Motor neuron (in vitro differentiated cells): ENCODE results near the gene EIF5A. TPM values are rescaled to one million over a fixed set of nuclear protein-coding genes. Genes with fewer than 3 reads are reported as not detected.

Source experiments
- ATAC-seq, 8 experiments: fragments of 200-7000 bp; cut with Tn5 transposase; replicated peaks in 6 of 8; 2 replicates each; pipeline ENCODE4 v1.8.0; 2021; ENCODE audit warnings: mild to moderate bottlenecking in 8 of 8, moderate library complexity in 8 of 8
- H3K27ac ChIP-seq, 2 donors: fragments of 250-450 bp; sonication (Bioruptor Pico); 2 replicates each; pipeline ENCODE4 v1.9.0; 2021; ENCODE audit warnings: antibody characterized with exemption in 2 of 2, mild to moderate bottlenecking in 2 of 2, moderate library complexity in 1 of 2
- H3K4me1 ChIP-seq, 2 donors: fragments of 250-450 bp; sonication (Bioruptor Pico); replicated peaks in 1 of 2; 2 replicates each; pipeline ENCODE4 v1.6.1; 2021; ENCODE audit warnings: antibody characterized with exemption in 2 of 2, mild to moderate bottlenecking in 2 of 2, moderate library complexity in 1 of 2
- H3K4me3 ChIP-seq, 5 donors: fragments of 250-450 bp; sonication (Bioruptor Pico); 2 replicates each; pipeline ENCODE4 v1.9.0; 2021; ENCODE audit warnings: antibody characterized with exemption in 5 of 5, mild to moderate bottlenecking in 5 of 5, moderate library complexity in 4 of 5
- WGBS, 10 experiments: fragments of 450-650 bp; shearing (Covaris generic); methylation state at CpG; one replicate each; pipeline ENCODE4 v1.0.0; 2022; 5-methylcytosine and 5-hydroxymethylcytosine counted together
- in situ Hi-C, 9 experiments: fragments of 400-800 bp; cut with MboI; loops; one replicate each; pipeline ENCODE4 v1.15.0; 2021; ENCODE audit warnings: low sequenced_read_pairs in 9 of 9, low pct_unique_long_range_greater_than_20kb in 2 of 9; ENCODE audit not compliant: unreplicated experiment in 9 of 9
- total RNA-seq, 8 experiments: library from RNA; unstranded; fragments of 300-600 nt; gene quantifications; 2 replicates each; pipeline versions ENCODE4 v1.2.3 to v1.2.4, GENCODE V29; 2022

The EIF5A gene
- total RNA-seq, 8 experiments from 2014 or later = 104 to 785 (median 231) TPM

- no peak for ATAC-seq
- Histone ChIP-seq H3K4me3 (no peak overlapping the region), H3K27ac (no peak overlapping the region), H3K4me1 (no peaks in the 10 kb centered on the region)
- in situ Hi-C loops = no loop called here
- 92 to 100% (median 100%) methylated on average over 1 to 4 of the region's 22 CpGs; no CpG with 5 or more reads in 5 of the 10 experiments for WGBS, 10 experiments
Observed at GRCh38 chr17:7322520-7323194, 15.2 kb downstream of the EIF5A start.

- in situ Hi-C loops = no loop called here
- H3K4me3 ChIP-seq = peak overlapping the region in 1 of 5 donors; percentile 1
- ATAC-seq = peak; percentile 18 to 54 (median 44)
- 47 to 84% methylated on average over 9 to 13 of the region's 39 CpGs; no CpG with 5 or more reads in 8 of the 10 experiments for WGBS, 10 experiments
- no peak overlapping the region for H3K27ac ChIP-seq
- H3K4me1 ChIP-seq = peaks cover 6 to 7% of the 10 kb centered on the region in 2 donors
Observed at GRCh38 chr17:7323731-7324437, 16.5 kb downstream of the EIF5A start.

- 60 to 100% (median 100%) methylated on average over 1 to 2 of the region's 3 CpGs; no CpG with 5 or more reads in 5 of the 10 experiments for WGBS, 10 experiments
Observed at GRCh38 chr17:7324438-7324779, 17.0 kb downstream of the EIF5A start.

GRCh38 chr17:7325031-7325528, 17.7 kb downstream of the EIF5A start:
- in situ Hi-C loops = no loop called here
- WGBS, 10 experiments = 90 to 100% methylated on average over 2 of the region's 19 CpGs; no CpG with 5 or more reads in 8 of the 10 experiments
- ATAC-seq = no peak
- H3K27ac ChIP-seq = no peak overlapping the region
- H3K4me1 ChIP-seq = peaks cover 6 to 7% of the 10 kb centered on the region in 2 donors
- no peak overlapping the region for H3K4me3 ChIP-seq

More at GRCh38 chr17:7324438-7324779, 17.0 kb downstream of the EIF5A start:
- no peak overlapping the region for H3K27ac ChIP-seq
- peaks cover 6 to 7% of the 10 kb centered on the region in 2 donors for H3K4me1 ChIP-seq
- ATAC-seq = no peak
- in situ Hi-C loops = no loop called here
- peak overlapping the region in 1 of 5 donors; percentile 1 for H3K4me3 ChIP-seq

- WGBS, 10 experiments = 94 to 100% (median 100%) methylated on average over 2 to 4 of the region's 11 CpGs; no CpG with 5 or more reads in 5 of the 10 experiments
- ATAC-seq = no peak
- H3K27ac ChIP-seq = no peak overlapping the region
- peaks cover 13% of the 10 kb centered on the region in 2 donors for H3K4me1 ChIP-seq
- in situ Hi-C loops = no loop called here
- H3K4me3 ChIP-seq = no peak overlapping the region
Observed at GRCh38 chr17:7326186-7326585, 18.8 kb downstream of the EIF5A start.

- ATAC-seq = no peak
- in situ Hi-C loops = no loop called here
- Histone ChIP-seq H3K4me3 (no peak overlapping the region), H3K4me1 (peaks cover 13% of the 10 kb centered on the region in 2 donors), H3K27ac (no peak overlapping the region)
- WGBS, 10 experiments = 80% methylated on average over 2 of the region's 7 CpGs; no CpG with 5 or more reads in 9 of the 10 experiments
Observed at GRCh38 chr17:7327056-7327455, 19.6 kb downstream of the EIF5A start.

GRCh38 chr17:7327501-7327900, 20.1 kb downstream of the EIF5A start:
- 73 to 100% (median 89%) methylated on average over 1 to 8 of the region's 17 CpGs; no CpG with 5 or more reads in 5 of the 10 experiments for WGBS, 10 experiments
- in situ Hi-C loops = no loop called here
- ATAC-seq = no peak
- H3K4me1 ChIP-seq = peaks cover 13% of the 10 kb centered on the region in 2 donors
- no peak overlapping the region for H3K27ac ChIP-seq
- peak overlapping the region in 1 of 5 donors; percentile 95 for H3K4me3 ChIP-seq

- in situ Hi-C loops = no loop called here
- no peak for ATAC-seq
- WGBS, 10 experiments = 33 to 100% (median 80%) methylated on average over 1 of the region's 1 CpG; no CpG with 5 or more reads in 6 of the 10 experiments
- H3K27ac ChIP-seq = no peak overlapping the region
- peak overlapping the region; percentile 68 to 95 (median 82) for H3K4me3 ChIP-seq
- H3K4me1 ChIP-seq = peaks cover 13% of the 10 kb centered on the region in 2 donors
Observed at GRCh38 chr17:7328009-7328408, 20.6 kb downstream of the EIF5A start.

GRCh38 chr17:7328840-7329373, 21.5 kb downstream of the EIF5A start, which contains the start of gene NEURL4:
TSS of gene NEURL4 (minus strand) at chr17:7329335. CDS start at chr17:7329312, 23 bp downstream.
- H3K27ac ChIP-seq = peak within 1 kb of the TSS; percentile 93 to 94
- peak; percentile 15 to 55 (median 28) for ATAC-seq
- in situ Hi-C loops = no loop called here
- H3K4me3 ChIP-seq = peak within 1 kb of the TSS; percentile 68 to 95 (median 82)
- H3K4me1 ChIP-seq = peaks cover 13% of the 10 kb centered on the region in 2 donors
- 0 to 17% (median 3%) methylated on average over 1 to 14 of the region's 50 CpGs; no CpG with 5 or more reads in 6 of the 10 experiments for WGBS, 10 experiments

- in situ Hi-C loops = no loop called here
- peak; percentile 64 to 86 (median 82) for ATAC-seq
- 0 to 2% methylated on average over 3 to 9 of the region's 43 CpGs; no CpG with 5 or more reads in 8 of the 10 experiments for WGBS, 10 experiments
- Histone ChIP-seq H3K27ac (peak overlapping the region; percentile 93 to 94), H3K4me1 (peaks cover 13% of the 10 kb centered on the region in 2 donors), H3K4me3 (peak overlapping the region; percentile 68 to 95 (median 82))
Observed at GRCh38 chr17:7329374-7329996, 22.1 kb downstream of the EIF5A start.

- in situ Hi-C loops = no loop called here
- Histone ChIP-seq H3K27ac (peak overlapping the region; percentile 93 to 94), H3K4me3 (peak overlapping the region; percentile 68 to 95 (median 82)), H3K4me1 (peaks cover 13% of the 10 kb centered on the region in 2 donors)
- 0% methylated on average over 2 to 5 of the region's 34 CpGs; no CpG with 5 or more reads in 6 of the 10 experiments for WGBS, 10 experiments
- ATAC-seq = peak; percentile 62 to 79 (median 66)
Observed at GRCh38 chr17:7329997-7330637, 22.7 kb downstream of the EIF5A start.

GRCh38 chr17:7330638-7331015, 23.2 kb downstream of the EIF5A start:
- peak overlapping the region; percentile 93 to 94 for H3K27ac ChIP-seq
- no peak for ATAC-seq
- peaks cover 13% of the 10 kb centered on the region in 2 donors for H3K4me1 ChIP-seq
- in situ Hi-C loops = no loop called here
- WGBS, 10 experiments = 41 to 78% (median 63%) methylated on average over 1 to 7 of the region's 13 CpGs; no CpG with 5 or more reads in 5 of the 10 experiments
- H3K4me3 ChIP-seq = peak overlapping the region; percentile 68 to 95 (median 82)
